GM21619 (cell line): ENCODE data around the gene SYNE1.
"Not testable (repeated sequence)": the region's sequence is repeated elsewhere in the genome, so short reads cannot be mapped to it uniquely, and the experiment has no call there.

Experiments used
- ATAC-seq: cut with Tn5 transposase; IDR thresholded peaks from one replicate; pipeline ENCODE4 v1.9.1; 2021; ENCODE audit not compliant: unreplicated experiment

SYNE1 gene

GRCh38 chr6:152637296-152638047, at the start of gene SYNE1:
Gene SYNE1 (minus strand): TSS chr6:152637362. CDS start chr6:152628331, 9,031 bp downstream.
- ATAC-seq, result no peak

DNA sequence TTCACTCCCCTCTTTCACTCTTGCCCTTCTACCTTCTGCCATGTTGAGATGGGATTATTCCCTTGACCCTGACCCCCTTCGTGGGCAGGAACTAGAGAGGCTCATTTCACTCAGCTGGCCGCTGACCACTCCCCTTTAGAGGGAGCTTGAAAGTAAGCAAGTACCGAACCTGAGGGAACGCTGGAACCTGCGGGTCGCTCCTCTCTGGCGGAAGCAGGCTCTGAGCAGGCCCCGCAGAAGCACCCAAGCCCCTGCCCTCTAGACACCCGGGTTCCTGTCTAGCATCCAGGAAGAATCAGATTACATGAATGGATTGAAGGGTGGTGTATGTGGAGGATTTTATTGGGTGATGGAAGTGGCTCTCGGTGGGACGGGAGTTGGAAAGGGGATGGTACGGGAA, 48.7 kb upstream of the SYNE1 start:
- ATAC-seq, result no peak

GRCh38 chr6:152682935-152683334, 45.8 kb upstream of the SYNE1 start:
- ATAC-seq, result not testable (repeated sequence)

- no peak for ATAC-seq
Measured at GRCh38 chr6:152682141-152682540, 45.0 kb upstream of the SYNE1 start.

DNA sequence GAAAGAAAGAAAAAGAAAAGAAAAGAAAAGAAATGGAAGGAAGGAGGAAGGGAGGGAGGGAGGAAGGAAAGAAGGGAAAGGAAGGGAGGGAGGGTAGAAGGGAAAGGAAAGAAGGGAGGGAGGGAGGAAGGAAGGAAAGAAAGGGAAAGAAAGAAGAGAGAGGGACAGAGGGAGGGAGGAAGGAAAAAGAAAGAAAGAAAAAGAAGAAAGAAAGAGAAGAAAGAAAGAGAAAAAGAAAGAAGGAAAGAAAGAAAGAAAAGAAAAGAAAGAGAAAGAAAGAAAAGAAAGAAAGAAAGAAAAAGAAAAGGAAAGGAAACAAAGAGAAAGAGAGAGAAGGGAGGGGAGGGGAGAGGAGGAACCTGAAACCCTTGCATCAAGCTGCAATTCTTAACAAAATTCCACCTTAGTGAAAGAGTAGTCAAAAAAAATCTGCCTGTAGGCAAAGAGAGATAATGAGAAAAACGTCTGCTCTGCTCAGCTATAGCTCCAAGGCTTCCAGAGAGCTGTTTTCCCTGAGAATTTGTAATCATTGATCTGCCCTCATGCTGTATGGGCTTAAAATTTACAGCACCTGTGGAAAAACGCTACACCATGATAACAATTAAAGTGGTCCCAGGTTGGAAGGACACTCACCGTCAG, 43.8 kb upstream of the SYNE1 start:
- no peak for ATAC-seq

DNA sequence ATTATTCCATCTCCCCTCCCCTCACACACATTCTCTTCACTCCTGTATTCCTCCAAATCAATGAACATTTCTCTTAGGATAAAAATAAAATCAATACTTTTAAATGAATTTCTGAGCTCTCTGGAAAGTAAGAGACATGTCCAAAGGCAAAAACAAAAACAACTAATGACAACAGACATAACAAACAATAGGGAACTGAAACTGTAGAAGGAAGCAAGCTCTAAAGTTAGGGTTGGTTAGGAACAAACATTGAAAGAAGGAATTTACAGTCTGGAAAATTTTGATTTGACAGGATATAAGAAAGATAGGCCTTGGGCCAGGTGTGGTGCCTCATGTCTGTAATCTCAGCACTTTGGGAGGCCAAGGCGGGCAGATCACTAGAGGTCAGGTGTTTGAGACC, 43.0 kb upstream of the SYNE1 start:
- no peak for ATAC-seq

GRCh38 chr6:152673236-152673635, 36.1 kb upstream of the SYNE1 start:
- ATAC-seq, result no peak

GRCh38 chr6:152671171-152671570, 34.0 kb upstream of the SYNE1 start:
- ATAC-seq, result no peak

DNA sequence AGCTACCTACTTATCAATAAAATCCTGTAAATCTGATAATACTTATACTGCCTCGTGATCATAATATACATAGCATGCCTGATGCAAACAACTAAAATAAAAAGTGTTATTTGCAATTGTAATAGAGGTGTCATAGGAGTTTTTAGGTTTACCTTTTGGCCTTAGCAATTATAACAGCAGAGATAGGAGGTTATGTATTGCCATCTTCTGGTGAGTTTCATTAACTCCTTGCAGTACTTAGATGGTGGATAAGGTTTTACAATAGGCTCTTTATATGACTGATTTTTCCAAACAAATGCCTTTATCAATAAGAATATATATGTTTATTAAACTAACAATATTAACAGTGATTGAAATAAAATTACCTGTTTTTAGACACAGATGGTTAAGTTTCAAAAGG, 32.7 kb upstream of the SYNE1 start:
- ATAC-seq, result no peak

DNA sequence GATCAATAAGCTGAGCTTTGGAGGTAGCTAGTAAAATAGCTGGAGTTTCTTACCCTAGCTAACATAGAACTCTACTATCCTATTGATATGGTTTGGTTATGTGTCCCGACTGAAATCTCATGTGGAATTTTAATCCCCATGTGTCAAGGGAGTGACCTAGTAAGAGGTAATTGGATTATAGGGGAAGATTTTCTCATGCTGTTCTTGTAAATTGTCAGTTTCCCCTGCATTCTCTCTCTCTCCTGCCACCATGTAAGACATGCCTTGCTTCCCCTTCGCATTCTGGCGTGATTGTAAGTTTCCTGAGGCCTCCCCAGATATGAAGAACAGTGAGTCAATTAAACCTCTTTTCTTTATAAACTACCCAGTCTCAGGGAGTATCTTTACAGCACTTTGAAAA, 24.6 kb upstream of the SYNE1 start:
- no peak for ATAC-seq

- no peak for ATAC-seq
Measured at GRCh38 chr6:152651986-152652385, 14.8 kb upstream of the SYNE1 start.

DNA sequence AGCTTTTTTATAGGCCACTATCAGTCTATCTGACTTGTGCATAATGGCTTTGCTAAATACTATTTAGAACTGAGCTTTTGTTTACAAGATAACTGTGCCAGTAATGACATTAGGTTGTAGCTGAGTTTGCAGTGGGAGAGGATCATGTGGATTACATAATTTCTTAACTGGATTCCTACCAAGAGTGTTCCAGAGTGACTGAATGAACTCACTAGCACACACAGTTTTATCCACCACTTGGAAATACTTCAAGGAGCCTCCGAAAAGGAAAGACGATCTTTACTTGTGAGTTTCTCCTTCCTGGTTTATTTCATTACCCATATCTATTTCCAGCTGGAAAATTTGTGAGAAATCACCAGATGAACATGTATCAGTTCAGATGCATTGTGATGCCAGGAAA, 10.9 kb upstream of the SYNE1 start:
- no peak for ATAC-seq

GRCh38 chr6:152646732-152647131, 9.6 kb upstream of the SYNE1 start:
- ATAC-seq, result not testable (repeated sequence)

DNA sequence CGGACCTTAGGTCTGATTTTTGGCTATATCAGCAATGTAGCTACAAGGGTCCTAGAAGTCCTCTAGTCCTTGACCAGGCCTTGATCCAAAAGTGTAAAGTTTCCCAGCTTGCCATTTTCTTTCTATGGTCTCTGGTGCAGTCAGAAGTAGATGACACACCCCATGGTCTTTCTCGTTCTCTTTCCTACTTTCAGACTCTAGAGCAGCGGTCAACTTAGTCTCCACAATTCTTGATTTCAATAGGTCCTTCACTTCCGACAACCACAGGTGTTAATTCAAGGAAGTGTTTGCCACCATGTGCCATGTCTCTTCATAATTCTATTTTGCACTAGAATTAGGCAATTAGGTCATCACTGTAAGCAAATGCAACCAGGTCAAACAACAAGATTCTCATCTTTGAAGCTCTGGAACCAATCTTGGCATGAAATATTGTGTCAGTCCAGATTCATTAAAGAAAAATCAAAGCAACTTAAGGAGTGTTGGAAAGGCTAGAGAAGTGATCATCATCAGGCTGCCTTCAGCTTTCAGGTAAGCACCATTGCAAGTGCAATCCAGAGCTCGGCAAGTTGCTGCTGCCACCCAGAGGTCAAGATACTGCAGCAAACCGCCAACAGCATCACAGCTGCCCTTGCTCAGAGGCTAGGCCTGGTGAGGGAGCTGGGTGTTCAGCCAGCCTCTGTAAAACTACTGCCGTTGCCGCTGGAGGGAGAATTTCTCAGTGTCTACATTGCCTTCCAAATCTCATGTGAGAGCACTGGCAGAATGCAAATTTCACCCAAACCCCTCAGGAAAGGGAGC, 5.6 kb upstream of the SYNE1 start:
- ATAC-seq, result peak; percentile 96

- peak; percentile 39 for ATAC-seq
Measured at GRCh38 chr6:152636609-152637295, 410 bp downstream of the SYNE1 start.

DNA sequence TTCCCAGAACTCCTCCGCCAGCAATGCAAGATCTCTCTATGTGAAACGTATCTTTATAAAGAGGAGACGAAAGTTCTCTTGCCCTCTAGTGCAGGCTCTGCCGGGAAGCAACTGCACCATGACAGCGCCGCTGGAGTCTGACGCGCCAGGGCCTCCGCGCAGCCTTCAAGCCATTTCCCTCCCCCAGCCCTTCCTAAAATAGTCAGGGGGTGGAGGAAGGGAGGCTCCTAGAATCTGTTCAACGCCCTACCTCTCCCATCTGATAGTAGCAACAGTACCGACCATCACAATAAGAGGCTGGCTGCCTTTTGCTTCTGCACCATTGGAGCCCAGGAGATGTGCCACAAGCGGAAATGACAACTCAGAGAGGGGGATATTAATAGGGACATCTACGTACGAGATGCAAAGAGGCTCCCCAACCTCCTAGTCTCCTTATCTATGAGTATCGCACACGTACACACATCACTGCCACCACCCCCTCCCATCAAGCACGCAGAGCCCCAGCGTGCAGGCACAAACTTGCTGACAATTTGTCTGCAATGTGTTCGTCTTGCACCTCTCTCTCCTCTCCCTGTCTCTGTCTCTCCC, 1.0 kb downstream of the SYNE1 start:
- peak; percentile 27 for ATAC-seq

DNA sequence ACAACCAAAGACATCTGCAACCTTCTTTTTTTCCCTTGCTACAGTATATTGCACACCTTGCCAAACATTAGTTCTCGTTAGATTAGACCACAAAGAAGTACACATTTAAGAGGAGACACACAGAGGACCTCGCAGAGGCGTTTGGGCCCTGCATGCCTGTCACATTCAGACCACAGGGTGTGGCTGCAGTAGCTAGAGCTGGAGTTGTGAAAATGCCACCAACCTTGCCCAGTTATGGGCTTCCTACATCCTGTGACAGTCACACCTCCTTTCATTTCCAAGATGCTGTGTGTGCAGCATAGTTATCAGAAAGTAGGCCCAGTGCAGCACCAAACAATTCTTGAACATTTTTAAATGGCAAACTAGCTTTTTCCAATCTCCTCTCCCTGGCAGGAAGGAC, 2.4 kb downstream of the SYNE1 start:
- peak; percentile 66 for ATAC-seq

DNA sequence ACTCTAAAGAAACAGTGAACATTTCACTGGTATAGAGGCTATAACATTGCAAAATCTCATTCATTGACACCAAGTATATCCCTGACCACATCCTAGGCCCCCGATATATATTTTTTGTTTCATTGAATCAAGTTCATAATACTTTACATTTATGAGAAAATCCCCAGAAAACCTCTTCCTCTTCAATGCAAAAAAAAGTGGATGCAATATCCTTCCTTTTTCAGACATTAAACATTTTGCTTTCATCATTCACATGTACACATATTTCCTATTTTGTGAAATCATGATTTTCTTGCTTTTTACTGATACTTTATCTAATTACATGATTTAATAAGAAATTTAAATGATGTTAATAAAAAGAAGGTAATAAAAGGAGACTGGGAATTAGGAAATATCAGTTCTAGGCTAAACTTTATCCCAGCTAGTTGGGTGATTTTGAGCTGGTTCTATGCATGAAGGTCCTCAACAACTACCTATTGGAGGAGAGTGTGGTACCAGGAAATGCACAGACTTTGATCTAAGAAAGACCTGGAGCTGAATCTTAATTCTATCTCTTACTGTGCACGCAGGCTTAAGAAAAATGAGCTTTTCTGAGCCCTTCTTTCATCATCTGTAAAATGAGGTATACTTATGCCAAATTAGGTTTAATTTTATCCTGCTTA, 4.9 kb downstream of the SYNE1 start:
- ATAC-seq, result no peak

GRCh38 chr6:152631376-152631775, 5.8 kb downstream of the SYNE1 start:
- no peak for ATAC-seq

GRCh38 chr6:152630832-152631231, 6.3 kb downstream of the SYNE1 start:
- ATAC-seq, result no peak
